GF-D8 (cell line): Measurements from ENCODE around the gene LCOR.
"Not testable (repeated sequence)": the region's sequence is repeated elsewhere in the genome, so short reads cannot be mapped to it uniquely, and the experiment has no call there.

ENCODE experiments used
- DNase-seq: peaks from one replicate; lab custom pipeline; 2025; lab: John Stamatoyannopoulos, UW

LCOR gene

DNA sequence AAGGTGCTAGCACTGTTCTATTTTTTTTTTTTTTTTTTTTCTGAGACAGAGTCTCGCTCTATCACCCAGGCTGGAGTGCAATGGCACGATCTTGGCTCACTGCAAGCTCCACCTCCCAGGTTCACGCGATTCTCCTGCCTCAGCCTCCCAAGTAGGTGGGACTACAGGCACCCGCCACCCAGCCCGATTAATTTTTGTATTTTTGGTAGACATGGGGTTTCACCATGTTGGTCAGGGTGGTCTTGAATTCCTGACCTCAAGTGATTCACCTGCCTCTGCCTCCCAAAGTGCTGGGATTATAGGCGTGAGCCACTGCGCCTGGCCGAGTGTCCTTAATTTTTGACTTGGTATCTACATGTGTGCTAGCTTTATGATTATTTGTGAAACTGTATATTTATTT is 201.7 kb downstream of the LCOR start:
- not testable (repeated sequence) for DNase-seq

DNA sequence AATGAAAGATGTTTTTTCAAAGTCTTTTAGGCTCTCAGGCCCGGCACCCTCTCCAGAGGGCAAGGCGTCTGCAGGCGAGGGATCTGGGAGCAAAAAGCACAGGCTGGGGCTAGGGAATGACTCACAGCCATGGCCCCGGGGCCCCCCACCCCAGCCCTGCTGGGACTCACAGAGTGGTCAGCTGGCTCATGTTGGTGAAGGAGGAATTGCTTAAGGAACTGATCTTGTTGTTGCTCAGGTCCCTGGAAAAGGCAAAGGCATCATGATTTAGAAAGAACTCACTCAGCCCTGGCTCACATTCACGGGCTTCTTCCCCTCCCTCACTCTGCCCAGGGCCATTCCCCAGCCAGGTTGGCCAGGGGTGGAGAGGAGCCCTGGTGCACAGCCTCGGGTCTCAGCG is 202.2 kb downstream of the LCOR start:
- no peak for DNase-seq

- DNase-seq = no peak
Observed at GRCh38 chr10:97034958-97035769, 203.1 kb downstream of the LCOR start.

- DNase-seq = peak; percentile 38
Observed at GRCh38 chr10:97037365-97038361, 205.6 kb downstream of the LCOR start.

DNA sequence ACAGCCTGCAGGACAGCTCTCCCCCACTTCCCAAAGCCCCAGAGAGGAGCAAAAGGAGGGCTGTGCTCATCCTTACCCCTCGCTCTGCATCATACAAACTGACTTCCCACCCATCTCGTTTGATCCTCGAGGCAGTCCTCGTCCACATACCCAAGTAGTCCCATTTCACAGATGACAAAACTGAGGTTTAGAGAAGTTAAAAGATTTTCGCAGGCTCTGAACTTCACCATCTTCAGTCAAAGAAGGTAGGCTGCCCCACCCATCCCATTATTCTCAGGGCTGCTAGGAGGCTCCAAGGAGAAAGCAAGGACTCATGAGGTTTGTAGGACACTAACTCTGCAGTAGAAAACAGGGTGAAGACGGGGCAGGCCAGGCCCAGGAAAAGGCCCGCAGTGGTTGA is 206.6 kb downstream of the LCOR start:
- no peak for DNase-seq

GRCh38 chr10:97039538-97040247 is 207.6 kb downstream of the LCOR start:
- no peak for DNase-seq

- DNase-seq = no peak
Observed at GRCh38 chr10:97040248-97040584, 208.1 kb downstream of the LCOR start.

GRCh38 chr10:97040706-97041105 is 208.6 kb downstream of the LCOR start:
- no peak for DNase-seq

DNA sequence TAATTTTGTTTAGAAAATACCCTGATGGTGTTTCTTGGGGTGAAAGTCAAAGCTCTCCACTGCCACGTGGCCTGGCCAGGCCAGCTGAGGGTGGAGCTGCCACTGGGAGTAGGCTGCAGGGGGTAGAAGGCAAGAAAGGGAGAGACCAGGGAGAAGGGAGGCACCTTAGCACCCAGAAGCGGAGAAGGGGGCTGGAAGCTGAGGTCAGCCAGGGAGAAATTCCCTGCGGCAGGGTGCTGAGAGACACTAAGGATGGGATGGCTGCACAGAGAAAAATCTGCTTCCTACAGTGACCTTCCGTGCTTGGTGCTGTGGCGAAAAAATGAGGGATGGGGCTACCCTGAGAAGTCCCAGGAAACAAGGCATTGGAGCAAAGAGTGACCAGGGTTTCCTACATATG is 210.0 kb downstream of the LCOR start:
- DNase-seq = no peak

- no peak for DNase-seq
Observed at GRCh38 chr10:97042716-97043562, 210.8 kb downstream of the LCOR start.

- DNase-seq = no peak
Observed at GRCh38 chr10:97043563-97043855, 211.4 kb downstream of the LCOR start.
